Measurements from ENCODE around the gene ERAS.
"Not testable (repeated sequence)": the region's sequence is repeated elsewhere in the genome, so short reads cannot be mapped to it uniquely, and the experiment has no call there.

Gene ERAS

DNA sequence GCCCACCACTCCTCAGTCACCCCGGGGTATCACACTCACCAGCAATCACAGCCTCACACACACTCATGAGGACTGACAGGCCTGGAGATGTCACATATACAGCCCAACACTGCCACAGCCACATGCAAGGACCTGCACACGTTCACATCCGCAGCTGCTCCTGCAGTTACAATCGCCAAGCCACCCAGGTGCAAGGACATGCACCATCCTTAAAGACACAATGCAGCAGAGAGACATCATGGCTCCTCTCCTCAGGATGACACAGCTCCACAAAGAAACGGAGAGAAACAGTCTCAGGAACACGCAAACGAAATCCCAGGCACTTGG, 8.0 kb downstream of the ERAS start:
- DNase-seq, result no peak

GRCh38 chrX:48835524-48836329, 9.4 kb downstream of the ERAS start, which contains the start of gene PCSK1N:
Gene PCSK1N (minus strand): TSS chrX:48835610. CDS start chrX:48835532, 78 bp downstream.
- peak in 1 of 2 experiments; percentile 21 for DNase-seq

- DNase-seq, result no peak
Observed at GRCh38 chrX:48839686-48840085, 13.4 kb downstream of the ERAS start.

- DNase-seq, result no peak
Observed at GRCh38 chrX:48848847-48849246, 22.5 kb downstream of the ERAS start.

DNA sequence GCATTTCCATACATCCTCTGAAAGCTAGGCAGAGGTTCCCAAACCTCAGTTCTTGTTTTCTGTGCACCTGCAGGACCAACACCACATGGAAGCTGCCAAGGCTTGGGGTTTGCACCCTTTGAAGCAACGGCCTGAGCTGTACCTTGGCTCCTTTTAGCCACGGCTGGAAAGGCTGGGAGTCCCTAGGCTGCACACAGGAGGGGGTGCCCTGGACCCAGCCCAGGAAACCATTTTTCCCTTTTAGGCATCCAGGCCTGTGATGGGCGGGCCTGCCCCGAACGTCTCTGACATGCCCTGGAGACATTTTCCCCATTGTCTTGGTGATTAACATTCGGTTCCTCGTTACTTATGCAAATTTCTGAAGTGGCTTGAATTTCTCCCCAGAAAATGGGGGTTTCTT, 26.5 kb downstream of the ERAS start:
- no peak for DNase-seq

- not testable (repeated sequence) for DNase-seq
Observed at GRCh38 chrX:48853494-48853893, 27.2 kb downstream of the ERAS start.

DNA sequence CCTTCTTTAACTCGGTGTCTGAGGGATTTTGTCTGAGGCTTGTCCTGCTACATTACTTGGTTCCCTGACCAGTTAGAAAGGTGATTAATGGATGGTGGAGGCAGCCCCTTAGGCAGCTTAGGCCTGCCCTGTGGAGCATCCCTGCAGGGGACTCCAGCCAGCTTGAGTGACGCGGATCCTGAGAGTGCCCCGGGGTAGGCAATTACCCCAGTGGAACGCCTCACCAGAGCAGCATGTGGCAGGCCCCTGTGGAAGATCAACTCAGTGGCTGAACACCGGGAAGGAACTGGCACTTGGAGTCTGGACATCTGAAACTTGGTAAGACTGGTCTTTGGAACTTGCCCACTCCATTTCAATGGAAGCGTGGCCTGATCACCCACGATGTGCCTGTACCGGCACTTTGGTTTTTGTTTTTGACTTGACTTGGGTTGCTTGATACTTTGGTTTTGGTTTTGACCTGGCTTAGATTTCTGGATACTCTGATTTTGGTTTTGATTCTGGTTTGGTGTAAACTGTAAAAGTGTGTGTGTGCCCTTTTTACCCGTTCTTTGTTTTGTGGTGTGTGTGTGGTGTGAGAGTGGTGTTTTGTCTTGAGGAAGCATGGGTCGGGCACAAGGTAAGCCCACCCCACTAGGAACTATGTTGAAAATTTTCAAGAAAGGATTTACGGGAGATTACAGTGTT, 27.9 kb downstream of the ERAS start:
- DNase-seq, result not testable (repeated sequence)

- no peak for DNase-seq
Observed at GRCh38 chrX:48854898-48855297, 28.6 kb downstream of the ERAS start.

DNA sequence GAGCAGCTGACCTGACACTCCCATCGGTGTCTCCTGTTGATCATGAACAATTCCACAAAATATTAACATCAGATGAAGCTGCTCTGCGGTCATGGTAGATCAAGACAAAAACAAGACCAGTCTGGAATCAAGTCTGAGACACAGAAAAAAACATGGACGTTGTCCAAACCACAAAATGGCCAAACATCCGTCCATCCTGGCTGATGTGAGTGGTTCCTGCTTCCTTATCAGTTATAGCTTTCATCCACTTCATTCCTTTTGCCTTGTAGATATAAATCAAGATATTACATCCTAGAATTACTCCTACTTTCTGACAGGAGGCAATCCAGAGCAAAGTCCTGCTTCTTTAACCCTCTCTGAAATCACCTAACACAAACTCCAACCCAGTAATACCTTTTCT, 37.9 kb downstream of the ERAS start:
- DNase-seq, result no peak

- not testable (repeated sequence) for DNase-seq
Observed at GRCh38 chrX:48872017-48872416, 45.7 kb downstream of the ERAS start.

- not testable (repeated sequence) for DNase-seq
Observed at GRCh38 chrX:48876944-48877343, 50.6 kb downstream of the ERAS start.

Data from activated CD4-positive, alpha-beta T cell treated with anti-CD3 and anti-CD28 coated beads, Interleukin-2, amount 50 U/mL, for 48 hours (primary cell).